NB4 (cell line): ENCODE measurements around the gene ZC3H8.

Experiments
- DNase-seq: peaks from one replicate; pipeline ENCODE4 v3.0.0; 2010; ENCODE audit warnings: low read depth
- H3K4me3 ChIP-seq: one replicate; pipeline ENCODE4 v1.5.1; 2011; ENCODE audit warnings: mild to moderate bottlenecking, low read depth, low read length, moderate library complexity
- MYC ChIP-seq: IDR thresholded peaks from 2 replicates; pipeline ENCODE4 v1.6.1; 2011; ENCODE audit warnings: low read depth, low read length
- POLR2A ChIP-seq: IDR thresholded peaks from 2 replicates; pipeline ENCODE4 v1.6.1; 2011; ENCODE audit warnings: mild to moderate bottlenecking; ENCODE audit not compliant: insufficient read length; ENCODE audit errors: extremely low read depth
- TF ChIP-seq, protein P1 (sequence below): IDR thresholded peaks from one replicate; pipeline ENCODE4 v1.5.1; 2012; ENCODE audit warnings: low read depth, low read length
- TF ChIP-seq, protein P2 (sequence below): IDR thresholded peaks from 2 replicates; pipeline ENCODE4 v1.6.1; 2011; ENCODE audit warnings: low read depth, low read length

ZC3H8 gene

DNA sequence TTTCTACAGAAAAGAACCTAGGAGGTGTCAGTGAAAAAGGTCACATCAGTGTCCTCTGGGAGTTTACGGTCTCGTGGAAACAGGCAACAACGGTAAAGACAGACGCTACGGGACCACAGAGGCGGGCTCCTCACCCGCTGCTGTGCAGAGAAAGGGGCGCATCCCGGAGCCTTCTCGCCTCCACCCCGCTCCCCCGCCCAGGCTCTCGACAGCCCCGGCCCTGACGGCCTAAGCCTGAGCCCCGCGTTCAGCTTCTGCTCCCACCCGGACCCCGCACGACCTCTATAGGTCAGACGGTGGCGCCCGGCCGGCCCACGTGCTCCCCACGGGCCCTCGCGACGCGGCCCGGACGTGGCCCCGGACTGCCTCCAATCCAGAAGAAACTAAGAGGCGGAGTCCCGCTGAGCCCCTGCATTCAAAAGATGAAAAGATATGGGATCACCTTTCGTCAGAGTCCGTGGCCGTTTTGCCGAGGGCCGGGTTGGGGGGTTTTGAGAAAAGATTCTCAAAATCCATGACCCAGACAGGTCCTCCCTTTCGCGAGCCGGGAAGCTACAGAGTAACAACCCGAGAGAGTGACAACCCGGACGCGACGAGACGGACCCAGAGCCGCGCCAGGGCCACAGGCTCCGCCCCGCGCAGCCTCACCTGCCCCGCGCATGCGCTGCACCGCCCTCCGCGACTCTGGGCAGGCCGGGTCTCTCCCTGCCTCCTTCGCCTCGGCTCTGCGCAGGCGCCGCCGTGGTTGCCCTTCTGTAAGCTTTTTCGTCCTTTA, at the start of gene ZC3H8:
Gene ZC3H8 (minus strand): TSS at position 577 of the 775 bp plus-strand sequence. CDS start 61 bp downstream, at position 516.
- TF ChIP-seq, protein P1, sequence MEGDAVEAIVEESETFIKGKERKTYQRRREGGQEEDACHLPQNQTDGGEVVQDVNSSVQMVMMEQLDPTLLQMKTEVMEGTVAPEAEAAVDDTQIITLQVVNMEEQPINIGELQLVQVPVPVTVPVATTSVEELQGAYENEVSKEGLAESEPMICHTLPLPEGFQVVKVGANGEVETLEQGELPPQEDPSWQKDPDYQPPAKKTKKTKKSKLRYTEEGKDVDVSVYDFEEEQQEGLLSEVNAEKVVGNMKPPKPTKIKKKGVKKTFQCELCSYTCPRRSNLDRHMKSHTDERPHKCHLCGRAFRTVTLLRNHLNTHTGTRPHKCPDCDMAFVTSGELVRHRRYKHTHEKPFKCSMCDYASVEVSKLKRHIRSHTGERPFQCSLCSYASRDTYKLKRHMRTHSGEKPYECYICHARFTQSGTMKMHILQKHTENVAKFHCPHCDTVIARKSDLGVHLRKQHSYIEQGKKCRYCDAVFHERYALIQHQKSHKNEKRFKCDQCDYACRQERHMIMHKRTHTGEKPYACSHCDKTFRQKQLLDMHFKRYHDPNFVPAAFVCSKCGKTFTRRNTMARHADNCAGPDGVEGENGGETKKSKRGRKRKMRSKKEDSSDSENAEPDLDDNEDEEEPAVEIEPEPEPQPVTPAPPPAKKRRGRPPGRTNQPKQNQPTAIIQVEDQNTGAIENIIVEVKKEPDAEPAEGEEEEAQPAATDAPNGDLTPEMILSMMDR = no peak
- TF ChIP-seq MYC = peak; percentile 91
- TF ChIP-seq, protein P2, sequence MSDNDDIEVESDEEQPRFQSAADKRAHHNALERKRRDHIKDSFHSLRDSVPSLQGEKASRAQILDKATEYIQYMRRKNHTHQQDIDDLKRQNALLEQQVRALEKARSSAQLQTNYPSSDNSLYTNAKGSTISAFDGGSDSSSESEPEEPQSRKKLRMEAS = peak; percentile 90
- TF ChIP-seq POLR2A = peak; percentile 88
- DNase-seq = peak; percentile 94
- peak within 1 kb of the TSS; percentile 81 for H3K4me3 ChIP-seq

DNA sequence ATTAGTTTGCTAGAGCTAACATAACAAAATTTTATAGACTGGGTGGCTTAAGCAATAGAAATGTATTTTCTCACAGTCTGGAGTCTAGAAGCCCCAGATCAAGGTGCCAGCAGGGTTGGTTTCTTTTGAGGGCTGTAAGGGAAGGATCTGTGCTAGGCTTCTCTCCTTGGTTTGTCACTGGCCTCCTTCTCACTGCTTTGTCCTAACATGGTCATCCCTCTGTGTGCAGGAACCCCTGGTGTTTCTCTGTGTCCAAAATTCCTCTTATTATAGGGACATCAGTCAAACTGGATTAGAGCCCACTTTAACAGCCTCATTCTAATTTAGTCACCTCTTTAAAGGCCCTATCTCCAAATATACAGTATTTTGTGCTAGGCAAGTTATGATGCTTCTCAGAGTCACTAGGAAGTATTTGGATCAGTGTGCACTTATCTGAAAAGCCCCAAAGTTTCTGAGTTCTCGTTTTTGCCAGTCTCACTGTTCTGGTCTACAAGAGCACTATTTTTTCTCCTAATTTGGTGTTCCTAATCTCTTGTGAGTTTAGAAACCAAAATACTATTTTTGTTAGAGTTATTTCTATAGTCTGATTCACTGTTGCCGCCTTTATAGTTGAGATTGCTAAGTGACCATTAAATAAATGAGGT, 49.6 kb upstream of the ZC3H8 start:
- DNase-seq = no peak
- no peak for TF ChIP-seq POLR2A
- TF ChIP-seq, protein P1 = no peak
- no peak for TF ChIP-seq MYC
- TF ChIP-seq, protein P2 = no peak
- H3K4me3 ChIP-seq = no peak overlapping the region

DNA sequence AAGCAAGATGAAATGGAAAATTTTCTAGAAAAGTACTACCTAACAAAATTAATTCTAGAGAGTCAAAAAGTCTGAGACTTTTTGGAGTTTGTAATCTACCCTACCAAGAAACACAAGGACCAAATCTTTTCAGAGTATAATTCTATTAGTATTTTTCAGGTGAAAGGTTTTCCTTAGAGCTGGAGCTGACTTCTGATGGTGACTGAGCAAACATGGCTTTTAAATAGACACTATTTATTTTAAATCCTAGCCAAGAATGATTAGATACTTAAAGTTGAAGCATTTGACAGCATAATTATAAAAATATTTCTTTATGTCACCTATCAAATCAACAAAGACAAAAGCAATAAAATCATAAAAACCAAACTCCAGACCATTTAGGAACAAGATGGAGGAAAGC, 47.1 kb upstream of the ZC3H8 start:
- TF ChIP-seq, protein P2 = no peak
- TF ChIP-seq, protein P1 = no peak
- TF ChIP-seq POLR2A (no peak), MYC (no peak)
- DNase-seq = no peak
- H3K4me3 ChIP-seq = no peak overlapping the region

DNA sequence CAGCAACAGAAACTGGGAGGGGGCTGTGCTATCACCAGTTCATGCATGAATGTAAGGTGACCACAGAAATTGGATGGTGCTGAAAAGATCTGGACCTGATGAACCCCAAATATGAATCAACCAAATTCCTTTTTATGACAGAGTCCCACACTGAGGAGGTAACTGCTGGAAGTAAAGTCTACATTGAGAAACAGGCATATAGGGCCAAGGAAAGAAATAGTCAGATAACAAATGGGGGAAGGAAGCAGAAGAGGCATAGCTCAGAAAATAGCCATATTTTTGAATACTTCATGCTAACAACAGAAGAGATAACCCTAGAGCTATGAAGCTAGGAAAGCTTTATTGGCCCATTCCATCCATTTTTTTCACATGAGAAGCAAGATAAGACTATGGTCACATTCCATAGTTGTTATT, 46.3 kb upstream of the ZC3H8 start:
- DNase-seq = no peak
- no peak overlapping the region for H3K4me3 ChIP-seq
- TF ChIP-seq, protein P2 = no peak
- TF ChIP-seq MYC = no peak
- TF ChIP-seq POLR2A = no peak
- TF ChIP-seq, protein P1 = no peak

DNA sequence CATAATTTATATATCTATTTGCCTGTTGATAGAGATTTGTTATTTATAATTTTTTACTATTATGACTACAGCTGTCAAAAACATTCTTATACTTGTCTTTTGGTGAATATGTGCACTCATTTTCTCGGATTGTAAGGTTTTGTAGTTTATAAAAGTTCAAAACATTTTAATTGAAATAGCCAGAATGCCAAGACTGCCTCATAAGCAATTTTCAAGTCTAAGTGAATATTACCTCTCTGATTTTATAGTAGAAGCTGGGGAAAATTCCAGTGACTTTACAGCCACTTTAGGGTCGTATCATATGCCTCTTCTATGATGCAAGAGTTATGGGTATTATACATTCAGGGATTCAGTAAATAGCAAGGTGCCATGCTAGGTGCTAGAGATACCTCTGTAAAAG, 41.6 kb upstream of the ZC3H8 start:
- no peak for TF ChIP-seq POLR2A
- TF ChIP-seq MYC = no peak
- TF ChIP-seq, protein P1 = no peak
- TF ChIP-seq, protein P2 = no peak
- no peak overlapping the region for H3K4me3 ChIP-seq
- DNase-seq = no peak
